NCI-H460 (cell line): Measurements from ENCODE around the gene DLX1. TPM values are rescaled to one million over a fixed set of nuclear protein-coding genes. Genes with fewer than 3 reads are reported as not detected.
"Not testable (repeated sequence)": the region's sequence is repeated elsewhere in the genome, so short reads cannot be mapped to it uniquely, and the experiment has no call there.

Source experiments
- DNase-seq: peaks from one replicate; pipeline ENCODE4 v3.0.0-alpha.2; 2016; ENCODE audit warnings: low read depth; ENCODE audit errors: extremely low read depth
- total RNA-seq: library from RNA; depleted of rRNA; stranded (reverse); fragments of >200 nt; shearing (Covaris generic); gene quantifications from 2 replicates; pipeline ENCODE4 v1.2.3, GENCODE V29; 2014

The DLX1 gene
- total RNA-seq, 1 experiment from 2014 or later = 6.7 TPM

DNA sequence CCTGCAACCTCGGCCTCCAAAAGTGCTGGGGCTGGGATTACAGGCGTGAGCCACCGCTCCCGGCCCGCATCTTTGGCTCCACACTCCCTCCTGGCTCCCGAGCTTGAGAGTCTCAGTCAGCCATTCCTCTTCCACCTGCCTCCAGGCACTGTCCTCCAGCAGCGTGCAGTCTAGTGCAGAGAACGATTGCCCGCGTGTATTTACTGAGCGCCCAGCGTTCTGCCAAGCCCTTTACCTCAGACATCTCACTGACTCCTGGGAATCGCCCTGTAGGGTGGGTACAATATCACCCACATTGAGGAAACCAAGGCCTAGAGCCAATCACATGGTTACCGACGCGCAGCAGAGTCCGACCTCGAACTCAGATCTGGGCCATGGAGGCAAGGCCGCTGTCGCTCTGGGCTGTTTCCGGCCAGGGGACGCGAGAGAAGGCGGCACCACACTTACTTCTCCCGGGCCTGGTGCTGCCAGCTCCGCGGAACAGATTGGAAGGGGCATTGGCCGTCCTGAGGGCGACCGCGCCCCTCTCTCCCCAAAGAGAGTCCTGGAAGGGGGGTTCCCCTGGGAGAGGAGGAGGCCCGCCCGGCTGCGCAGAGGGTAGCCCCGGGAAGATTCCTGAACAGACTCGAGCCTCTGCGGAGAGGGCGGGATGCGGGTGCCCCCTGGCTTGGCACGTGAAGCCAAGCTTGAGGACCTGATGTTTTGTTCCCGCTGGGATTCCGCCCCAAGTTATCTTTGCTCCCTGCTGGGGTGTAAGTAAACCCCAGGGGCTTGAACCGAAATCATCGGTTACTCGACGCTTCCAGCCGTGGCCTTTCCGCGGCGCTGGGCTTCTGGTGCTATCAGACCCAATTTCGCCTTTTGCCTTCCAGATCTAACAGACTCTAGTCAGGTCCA is 22.6 kb downstream of the DLX1 start:
- no peak for DNase-seq

DNA sequence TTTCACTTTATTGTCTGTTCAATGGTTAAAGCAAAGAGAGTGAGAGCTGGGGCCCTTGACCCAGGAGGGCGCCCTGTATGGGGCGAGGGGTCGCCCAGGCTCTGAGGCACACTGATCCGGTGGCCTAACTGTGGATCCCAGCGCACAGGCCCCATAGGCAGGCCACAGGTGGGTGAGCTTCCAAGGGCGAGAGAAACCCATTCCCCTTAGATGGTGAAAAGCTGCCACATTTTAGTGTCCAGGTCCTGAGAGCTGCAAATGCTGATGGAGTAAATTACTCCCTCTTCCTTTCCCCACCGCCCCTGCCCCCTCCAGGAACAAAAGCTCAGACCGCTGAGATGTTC is 23.3 kb downstream of the DLX1 start:
- no peak for DNase-seq

DNA sequence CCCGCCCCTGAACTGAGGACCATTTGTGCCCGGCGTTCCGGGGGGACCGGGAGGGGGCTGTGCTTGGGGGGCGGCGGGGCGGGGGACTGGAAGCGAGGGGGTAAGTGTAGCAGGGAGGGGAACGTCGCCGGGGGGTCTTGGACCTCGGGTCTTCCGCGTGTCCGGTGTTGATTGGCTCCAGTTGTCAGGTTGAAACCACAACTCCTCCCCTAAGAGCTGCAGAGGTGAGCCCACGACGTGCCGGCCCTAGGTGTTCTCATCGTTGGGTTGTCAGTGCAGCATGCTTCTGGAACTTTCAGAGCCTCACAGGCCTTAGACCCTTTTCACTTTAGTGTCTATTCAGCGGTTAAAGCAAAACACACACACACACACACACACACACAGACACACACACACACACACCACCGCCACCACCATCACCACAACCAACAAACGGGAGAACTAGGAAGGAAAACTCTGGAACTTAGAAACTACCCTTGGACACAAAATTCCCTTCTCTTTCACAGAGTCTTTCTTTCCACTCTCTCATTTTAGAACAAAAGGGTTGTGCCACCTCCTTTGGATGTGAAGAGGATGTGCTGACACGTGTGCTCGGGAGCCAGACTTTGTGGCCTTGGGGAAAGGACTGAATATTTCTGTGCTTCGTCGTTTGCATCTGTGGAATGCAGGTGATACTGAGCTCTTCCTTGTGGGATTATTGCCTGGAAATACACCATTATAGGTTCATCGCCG is 24.1 kb downstream of the DLX1 start:
- DNase-seq = no peak

GRCh38 chr2:172109988-172110811 is 24.9 kb downstream of the DLX1 start:
- DNase-seq = no peak

DNA sequence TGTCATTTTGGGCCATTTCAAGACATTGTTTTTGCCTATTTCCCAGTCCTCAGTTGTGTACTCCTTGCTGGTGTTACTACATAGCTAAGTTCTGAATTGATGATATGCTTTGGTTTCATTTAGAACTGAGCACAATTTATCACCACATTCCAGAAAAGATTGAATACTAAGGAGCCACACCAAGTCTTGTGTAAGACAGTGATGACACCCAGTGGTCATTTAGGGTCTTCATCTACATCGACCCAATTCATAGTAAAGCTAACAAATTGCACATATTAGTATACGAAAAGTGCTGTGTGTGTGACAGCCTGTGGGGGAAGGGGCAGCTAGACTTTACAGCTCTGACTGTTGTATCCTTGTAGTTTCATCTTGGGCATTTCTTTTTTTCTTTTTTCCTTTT is 28.3 kb downstream of the DLX1 start:
- DNase-seq = peak; percentile 30

- not testable (repeated sequence) for DNase-seq
Measured at GRCh38 chr2:172114176-172114575, 28.9 kb downstream of the DLX1 start.

DNA sequence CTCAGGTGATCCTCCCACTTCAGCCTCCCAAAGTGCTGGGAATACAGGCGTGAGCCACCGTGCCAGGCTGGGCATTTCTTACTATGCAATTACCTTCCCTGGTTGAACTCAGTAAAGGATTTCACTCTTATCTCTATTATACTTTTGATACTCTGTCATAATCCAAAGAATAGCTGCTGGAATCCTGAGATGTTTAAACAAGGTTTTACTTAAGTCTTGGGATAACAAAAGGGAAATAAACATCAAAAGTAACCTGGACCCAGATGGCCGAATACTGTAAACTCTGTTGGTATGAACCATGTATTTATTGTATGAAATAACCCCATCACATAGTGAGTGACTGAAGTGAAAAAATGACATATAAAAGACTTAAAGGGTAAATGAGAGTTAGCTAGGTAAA is 29.3 kb downstream of the DLX1 start:
- DNase-seq = no peak

GRCh38 chr2:172116107-172116506 is 30.8 kb downstream of the DLX1 start:
- DNase-seq = no peak

DNA sequence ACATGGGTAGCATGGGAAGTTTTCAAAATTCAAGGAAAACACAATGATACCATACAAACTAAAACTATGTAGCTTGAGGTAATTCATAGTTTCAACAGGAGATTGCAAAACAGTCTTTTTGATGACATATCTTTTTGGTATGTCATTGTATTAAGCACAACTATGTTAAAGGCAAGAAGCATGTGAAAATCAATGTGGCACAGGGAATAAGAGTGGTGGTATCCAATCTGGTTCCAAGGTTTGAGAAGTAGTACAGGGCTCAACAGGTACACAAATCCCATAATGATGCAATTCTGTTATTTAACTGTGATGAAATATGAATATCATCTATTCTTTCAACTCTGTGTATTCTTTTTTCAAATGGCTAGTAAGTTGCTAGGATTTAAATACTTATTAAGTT is 33.8 kb downstream of the DLX1 start:
- DNase-seq = peak; percentile 54

GRCh38 chr2:172120118-172120517 is 34.8 kb downstream of the DLX1 start:
- no peak for DNase-seq

DNA sequence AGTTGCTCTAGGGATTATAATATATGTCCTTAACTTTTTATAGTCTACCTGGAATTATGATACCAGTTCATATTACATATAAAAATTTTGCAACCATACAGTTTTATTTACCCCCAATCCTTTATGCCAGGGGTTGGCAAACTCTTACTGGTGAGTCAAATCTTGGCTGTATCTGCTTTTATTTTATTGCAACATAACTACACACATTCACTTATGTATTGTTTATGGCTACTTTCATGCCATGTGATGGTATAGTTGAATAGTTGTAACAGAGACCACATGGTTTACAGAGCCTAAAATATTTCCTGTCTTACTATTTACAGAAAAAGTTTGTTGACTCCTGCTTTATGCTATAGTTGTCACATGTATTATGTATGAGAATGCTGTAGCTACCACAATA is 43.2 kb downstream of the DLX1 start:
- DNase-seq = no peak

DNA sequence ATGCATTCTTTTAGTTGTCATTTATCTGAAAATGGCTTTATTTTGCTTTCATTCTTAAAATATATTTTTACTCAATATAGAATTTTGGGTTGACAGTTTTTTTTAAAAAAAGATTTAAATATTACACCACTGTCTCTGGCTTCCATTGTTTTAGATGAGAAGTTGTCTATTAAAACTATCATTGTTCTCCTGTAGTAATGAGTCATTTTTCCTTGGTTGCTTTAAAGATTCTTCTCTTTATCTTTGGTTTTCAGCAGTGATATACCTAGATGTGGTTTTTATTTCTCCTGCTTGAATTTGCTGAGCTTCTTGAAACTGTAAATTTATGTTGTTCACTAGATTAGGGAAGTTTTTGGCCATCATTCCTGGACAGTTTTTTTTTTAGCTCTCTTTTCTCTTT is 44.1 kb downstream of the DLX1 start:
- DNase-seq = no peak

DNA sequence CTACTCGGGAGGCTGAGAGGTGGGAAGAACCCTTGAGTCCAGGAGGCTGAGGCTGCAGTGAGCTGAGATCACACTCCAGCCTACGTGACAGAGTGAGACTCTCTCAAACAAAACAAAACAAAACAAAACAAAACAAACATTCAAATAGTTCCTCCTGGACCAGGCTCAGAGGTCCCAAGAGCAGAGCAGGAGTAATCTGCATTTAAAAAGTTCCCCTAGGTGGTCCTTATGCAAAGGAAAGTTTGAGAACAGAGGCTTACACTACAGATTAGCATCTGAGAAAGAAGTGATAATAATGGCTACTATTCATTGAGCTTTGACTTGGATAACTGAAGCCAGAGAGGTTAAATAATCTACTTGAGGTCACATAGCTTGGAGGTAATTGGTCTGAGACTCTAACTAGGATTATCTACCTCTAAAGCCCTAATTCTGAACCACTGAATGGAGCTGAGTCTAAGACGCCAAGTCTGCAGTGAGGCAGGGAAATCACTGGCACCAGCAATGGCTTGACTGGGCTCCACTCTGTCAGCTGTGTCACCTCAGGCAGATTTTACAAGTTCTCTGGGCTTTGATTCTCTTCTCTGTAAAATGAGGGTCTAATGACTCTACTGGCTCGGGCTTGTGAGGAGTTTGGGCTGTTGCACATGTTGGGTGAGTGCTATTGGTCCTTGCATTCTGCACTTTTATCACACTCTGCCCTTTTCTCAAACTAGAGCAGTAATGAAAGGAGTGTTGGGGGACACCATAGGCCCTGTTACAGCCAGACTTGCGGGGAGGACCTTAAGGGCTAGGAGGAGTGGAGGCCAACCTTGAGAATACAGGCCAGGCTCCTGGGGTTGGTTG is 46.6 kb downstream of the DLX1 start:
- no peak for DNase-seq

DNA sequence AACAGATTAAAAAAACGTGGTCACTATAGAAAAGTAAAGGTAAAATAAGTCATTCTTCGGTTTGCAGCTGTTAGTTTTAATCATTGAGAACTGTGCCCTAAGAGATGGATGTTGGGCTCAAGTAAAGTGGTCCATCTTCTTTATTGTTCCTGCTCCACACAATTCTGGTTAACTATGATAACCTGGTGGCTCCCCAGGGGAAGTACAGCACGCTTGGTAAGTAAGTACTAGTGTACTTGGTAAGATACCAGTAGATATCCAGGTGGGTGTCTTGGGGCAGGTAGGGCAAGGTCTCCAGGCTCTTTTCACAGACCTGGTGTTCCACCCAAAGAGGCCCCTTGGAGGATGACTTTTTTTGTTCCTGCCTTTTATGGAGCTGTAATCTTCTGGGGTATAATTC is 49.0 kb downstream of the DLX1 start:
- no peak for DNase-seq

GRCh38 chr2:172135446-172135845 is 50.1 kb downstream of the DLX1 start:
- no peak for DNase-seq

DNA sequence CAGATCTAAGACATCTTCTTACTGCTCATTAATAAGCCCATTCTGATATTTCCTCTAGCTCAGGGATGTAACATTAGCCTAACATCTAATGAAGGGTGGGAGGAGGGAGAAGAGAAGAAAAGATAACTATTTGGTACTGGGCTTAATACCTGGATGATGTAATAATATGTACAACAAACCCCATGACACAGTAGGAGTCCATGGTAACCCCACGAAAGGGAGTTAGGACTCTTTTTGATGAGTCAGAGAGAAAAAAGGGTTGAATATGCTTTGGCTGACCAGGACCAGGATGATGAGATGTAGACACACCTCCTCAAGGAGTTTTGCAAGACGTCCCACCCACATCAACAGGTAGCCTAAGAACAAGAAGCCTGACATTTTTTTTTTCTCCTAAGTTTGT is 51.8 kb downstream of the DLX1 start:
- no peak for DNase-seq

GRCh38 chr2:172137943-172138342 is 52.6 kb downstream of the DLX1 start:
- no peak for DNase-seq

DNA sequence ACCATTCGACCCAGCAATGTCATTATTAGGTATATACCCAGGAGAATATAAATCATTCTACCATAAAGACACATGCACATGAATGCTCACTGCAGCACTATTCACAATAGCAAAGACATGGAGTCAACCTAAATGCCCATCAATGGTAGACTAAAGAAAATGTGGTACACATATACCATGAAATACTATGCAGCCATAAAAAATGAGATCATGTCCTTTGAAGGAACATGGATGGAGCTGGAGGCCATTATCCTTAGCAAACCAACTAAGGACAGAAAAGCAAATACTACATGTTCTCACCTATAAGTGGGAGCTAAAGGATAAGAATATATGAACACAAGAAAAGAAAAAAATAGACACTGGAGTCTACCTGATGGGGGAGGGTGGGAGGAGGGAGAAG is 53.4 kb downstream of the DLX1 start:
- DNase-seq = not testable (repeated sequence)
